ENCODE measurements around the gene LSR.

The LSR gene

DNA sequence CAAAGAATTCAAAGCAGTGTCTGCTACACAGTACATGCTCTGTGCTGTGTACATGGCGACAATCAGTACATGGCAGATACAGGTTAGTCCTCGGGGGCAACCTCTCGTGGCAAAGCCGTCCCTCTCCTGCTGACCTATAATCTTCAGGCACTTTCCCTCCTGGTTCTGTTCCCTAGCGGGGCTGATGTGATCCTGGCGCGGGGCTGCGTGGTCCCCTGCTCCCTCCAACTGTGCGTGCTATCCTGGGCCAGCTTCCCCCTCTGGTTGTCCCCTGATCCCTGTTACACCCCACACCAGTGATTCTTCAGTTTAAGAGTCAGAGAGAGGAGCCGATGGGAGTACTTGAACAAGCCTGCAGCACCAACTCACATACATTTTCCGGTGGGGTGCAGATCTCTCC is 55.2 kb downstream of the LSR start:
- no peak for DNase-seq

DNA sequence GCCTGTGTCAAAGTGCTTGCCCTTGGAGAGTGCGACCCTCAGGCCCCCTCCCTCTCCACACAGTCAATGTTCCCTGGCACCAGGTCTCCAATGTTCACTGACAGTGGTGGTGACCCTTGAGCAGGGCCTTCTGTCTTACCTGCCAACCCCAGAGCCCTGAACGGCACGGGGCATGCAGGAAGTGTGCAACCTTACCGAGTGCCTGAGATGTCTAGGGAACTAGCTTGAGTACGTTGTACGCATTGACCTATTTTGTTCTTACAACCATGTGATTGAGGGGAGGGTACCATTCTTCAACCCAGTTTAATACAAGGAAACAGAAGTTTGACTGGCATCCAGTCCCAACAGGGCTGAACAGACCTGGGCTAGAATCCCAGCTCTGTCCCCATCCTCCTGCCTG is 56.4 kb downstream of the LSR start:
- DNase-seq, result no peak

DNA sequence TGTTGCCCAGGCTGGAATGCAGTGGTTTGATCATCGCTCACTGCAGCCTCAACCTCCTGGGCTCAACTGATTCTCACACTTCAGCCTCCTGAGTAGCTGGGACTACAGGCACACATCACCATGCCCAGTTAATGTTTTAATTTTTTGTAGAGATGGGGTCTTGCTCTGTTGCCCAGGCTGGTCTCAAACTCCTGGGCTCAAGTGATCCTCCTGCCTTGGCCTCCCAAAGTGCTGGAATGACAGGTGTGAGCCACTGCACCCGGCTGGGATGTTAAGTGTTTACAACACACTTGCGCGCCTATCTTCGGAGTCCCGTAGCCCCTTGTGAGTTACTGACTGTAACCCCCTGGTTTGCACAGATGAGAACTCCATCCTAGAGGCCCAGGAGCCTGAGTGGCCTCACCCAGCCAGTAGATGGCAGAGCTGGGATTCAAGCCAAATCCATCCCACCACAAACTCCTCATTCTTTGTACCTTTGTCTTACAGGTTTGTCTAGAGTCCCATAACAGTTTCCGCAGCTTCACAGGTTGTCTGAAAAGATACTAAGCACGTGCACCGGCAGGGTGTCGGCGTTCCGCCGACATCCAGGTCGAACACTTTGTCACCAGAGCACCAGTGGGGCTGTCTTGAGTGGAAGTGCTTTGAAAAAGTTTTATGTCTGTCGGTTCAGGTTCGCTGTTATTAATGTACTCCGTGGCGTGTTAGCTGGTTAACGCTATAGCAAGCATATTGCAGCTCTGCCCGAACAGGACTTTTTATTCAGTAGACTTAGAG is 57.9 kb downstream of the LSR start:
- DNase-seq, result no peak

DNA sequence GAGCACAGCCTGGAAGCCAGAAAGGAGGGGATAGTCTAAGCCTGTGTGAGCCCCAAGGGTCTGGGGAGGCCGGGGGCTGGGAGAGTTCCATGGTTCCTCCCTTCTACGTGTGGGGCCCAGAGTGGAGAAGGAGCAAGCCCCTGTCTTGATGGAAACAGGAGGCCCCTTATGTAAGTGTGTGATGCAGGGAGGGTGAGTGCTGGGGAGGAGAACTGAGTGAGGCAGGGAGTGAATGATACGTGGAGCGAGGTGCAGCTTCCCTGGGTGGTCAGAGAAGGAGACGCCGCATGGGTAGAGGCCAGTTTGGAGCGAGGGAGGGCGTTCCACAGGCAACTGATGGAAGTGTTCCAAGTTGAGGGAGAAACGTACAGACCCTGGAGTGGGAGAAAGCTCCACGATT is 59.1 kb downstream of the LSR start:
- no peak for DNase-seq

DNA sequence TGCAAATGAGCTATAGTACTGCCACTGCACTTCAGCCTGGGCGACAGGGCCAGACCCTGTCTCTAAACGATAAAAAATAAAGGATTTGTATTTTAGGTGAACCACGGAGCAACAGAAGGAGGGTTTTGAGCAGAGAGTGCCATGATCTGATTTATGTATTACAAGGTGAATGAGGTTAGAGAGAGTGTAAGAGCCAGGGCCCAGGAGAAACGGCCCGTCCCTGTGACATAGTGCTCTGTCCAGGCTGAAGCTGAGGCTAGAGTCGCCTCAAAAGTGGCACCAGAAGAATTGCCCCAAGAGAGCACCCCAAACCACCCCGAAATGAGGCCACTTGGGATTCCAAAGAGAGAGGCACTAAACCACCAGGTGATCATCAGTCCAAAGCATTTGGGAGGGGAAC is 60.1 kb downstream of the LSR start:
- no peak for DNase-seq

DNA sequence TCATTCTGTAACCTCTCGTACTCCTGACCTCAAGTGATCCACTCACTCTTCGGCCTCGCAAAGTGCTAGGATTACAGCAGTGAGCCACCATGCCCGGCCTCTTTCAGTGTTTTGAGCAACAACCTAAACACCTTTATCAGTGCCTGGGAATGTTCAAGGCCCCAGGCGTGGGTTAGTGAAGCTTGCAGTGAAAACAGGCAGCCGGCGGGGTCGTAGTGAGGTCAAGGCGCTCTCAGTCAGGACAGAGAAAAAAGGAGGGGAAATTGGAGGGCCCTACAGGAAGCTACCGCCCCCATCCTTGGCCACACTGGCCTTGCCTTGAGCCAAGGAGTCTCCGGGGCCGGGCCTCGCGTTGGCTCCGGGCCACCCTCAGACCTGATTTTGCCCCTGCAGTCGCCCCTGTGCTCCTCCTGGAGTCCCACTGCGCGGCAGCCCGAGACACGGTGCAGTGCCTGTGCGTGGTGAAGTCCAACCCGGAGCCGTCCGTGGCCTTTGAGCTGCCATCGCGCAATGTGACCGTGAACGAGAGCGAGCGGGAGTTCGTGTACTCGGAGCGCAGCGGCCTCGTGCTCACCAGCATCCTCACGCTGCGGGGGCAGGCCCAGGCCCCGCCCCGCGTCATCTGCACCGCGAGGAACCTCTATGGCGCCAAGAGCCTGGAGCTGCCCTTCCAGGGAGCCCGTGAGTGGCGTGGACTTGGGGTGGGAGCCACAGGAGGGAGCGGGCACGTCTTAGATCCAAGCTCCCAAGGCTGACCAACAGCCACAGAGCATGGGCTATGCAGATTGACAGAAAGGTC is 60.9 kb downstream of the LSR start:
- no peak for DNase-seq

DNA sequence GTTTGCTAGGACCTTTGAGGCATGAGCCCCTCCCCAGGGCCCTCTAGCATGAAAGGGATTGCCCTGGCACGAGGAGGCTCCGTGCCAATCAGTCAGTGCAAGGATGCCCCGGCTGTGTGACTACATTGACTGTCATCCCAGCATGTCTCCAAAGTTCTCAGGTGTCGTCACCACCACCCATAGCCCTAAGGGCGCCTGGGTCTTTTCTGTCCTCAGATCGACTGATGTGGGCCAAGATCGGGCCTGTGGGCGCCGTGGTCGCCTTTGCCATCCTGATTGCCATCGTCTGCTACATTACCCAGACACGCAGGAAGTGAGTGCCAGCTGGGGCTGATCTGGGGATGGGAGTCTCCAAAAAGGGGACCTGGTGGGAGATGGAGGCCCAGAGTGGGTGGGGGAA is 61.5 kb downstream of the LSR start:
- DNase-seq, result no peak

DNA sequence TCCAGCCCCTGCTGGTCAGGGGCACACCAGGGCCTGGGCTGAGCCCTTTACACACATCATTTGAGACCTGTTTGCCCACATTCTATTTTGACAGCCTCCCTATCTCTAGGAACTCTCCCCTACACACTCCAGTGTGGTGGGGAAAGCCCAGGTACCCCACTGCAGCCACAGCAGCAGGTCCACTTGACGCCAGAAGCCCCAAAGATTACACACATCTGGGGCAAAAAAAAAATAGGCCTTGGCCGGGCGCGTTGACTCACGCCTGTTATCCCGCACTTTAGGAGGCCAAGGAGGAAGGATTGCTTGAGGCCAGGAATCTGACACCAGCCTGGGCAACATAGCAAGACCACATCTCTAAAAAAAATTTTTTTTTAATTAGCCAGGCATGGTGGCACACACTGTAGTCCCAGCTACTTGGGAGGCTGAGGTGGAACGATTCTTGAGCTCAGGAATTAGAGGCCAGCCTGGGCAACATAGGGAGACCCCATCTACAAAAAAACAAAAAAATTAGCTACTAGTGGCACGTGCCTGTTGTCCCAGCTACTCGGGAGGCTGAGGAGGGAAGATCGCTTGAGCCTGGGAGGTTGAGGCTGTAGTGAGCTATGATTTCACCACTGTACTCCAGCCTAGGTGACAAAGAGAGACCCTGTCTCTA is 62.1 kb downstream of the LSR start:
- no peak for DNase-seq

DNA sequence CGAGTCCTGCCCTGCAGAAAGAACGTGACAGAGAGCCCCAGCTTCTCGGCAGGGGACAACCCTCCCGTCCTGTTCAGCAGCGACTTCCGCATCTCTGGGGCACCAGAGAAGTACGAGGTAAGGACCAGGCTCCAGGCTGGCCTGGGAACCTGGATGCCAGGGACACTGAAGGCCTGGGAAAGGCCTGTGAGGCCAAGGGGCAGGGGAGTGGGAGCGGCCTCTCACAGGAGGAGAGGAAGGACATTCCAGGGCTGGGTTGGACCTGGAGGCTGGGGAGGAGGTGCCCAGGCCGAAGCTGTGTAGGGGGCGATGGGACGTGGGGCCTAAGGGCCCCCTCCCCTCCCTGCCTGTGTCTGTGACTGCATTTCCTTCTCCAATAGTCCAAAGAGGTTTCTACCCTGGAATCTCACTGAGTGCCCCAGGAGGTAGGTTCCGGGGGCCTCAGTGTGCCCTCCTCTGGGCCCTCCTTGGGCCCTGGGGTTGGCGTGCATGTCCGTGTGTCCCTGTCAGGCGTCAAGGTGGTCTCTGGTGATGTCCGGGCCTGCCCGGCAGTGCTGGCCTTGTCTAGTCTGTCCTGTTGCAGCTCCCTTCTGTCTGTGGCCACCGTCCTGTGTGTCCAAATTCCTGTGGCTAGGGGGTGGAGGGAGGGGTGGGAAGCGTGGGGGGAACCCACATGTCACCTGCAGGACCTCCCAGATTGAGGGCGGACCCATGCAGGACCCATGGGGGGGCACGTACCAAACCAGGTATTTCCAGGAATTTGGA is 63.3 kb downstream of the LSR start:
- no peak for DNase-seq

DNA sequence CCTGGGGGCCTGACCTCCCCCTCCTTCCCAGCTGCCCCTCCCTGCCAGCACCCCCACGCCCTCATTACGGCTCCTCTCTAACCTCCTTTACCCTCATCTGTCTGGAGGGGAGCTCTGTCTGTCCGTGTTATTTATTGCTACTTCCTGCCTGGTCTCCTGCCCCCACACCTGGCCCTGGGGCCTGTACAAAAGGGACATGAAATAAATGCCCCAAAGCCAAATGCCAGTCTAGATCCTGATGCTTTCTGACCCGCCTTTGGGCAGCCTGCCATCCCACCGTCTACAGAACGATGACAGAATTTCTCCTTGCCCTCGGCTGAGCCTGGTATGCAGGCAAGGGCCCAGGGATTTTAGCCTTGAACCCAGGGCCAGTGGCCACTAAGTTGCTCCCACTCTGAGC is 64.8 kb downstream of the LSR start:
- DNase-seq, result no peak

DNA sequence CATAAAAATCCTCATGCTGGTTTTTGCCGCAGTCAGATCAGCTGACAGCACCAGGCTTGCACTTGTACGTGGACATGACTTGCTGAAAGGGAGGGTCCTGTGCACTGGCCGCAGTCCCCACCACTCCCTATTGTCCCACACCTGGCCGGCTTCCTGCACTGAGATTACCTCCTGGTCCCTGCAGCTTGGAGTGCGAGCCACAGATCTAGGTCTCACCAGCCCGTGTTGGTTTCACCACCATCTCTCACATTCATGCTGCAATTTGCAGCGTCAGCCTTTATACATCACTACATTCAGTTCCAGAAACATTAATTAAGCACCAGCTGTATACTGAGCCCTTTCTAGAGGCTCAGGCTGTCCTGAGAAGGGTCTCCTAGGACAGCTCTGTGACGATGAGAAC is 65.2 kb downstream of the LSR start:
- no peak for DNase-seq

DNA sequence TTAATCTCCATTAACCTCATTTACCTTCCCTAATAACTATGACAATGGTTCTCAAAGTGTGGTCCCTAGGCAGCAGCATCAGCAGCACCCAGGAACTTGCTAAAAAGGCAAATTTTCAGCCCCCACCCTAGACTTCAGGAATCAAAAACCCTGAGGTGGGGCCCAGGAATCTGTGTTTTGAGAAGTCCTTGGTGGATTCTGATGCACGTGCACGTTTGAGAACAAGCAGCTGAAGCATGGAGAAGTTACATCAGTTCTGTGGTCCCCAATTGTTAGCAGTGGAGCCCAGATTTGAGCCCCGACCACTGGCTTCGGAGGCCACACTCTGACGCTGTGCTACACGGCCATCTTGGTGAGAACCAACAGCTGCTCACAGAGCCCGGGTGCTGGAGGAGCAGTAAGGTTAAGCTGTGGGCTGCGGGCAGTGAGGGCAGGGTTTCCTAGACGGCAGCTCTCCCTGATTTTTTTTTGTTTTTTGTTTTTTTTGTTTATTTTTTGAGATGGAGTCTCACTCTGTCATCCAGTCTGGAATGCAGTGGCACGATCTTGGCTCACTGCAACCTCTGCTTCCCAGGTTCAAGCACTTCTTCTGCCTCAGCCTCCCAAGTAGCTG is 66.2 kb downstream of the LSR start:
- DNase-seq, result no peak

DNA sequence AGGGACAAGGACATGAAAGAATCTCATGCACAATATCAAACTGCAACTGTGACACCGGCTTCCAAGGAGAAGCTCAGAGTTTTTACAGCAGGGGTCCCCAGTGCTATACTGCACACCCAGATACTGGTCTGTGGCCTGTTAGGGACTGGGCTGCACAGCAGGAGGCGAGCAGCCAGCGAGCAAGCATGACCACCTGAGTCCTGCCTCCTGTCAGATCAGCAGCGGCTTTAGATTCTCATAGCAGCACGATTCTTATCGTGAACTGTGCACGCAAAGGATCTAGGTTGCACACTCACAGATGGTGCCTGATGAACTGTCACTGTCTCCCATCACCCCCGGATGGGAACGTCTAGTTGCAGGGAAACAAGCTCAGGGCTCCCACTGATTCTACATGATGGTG is 67.1 kb downstream of the LSR start:
- no peak for DNase-seq

DNA sequence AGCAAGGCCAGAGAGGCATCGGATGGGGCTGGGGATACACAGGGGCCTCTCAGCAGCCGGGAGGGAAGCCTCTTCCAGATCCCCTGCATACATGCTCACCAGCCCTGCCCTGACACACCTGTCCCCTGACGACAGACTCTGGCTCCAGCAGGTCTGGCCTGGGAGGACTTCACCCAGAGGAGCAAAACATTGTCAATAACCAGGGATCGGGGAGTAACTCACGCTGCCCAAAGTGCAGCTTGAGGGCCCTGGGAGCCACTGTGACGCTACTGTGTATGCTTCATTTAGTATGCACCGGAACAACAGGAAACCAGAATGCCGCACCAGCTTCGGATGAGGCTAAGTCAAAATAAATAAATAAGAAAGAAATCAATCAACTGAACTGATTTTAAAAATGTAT is 67.8 kb downstream of the LSR start:
- no peak for DNase-seq
